Kidney (tissue), 14 donors: ENCODE results near the gene FIG4. TPM values are rescaled to one million over a fixed set of nuclear protein-coding genes. Genes with fewer than 3 reads are reported as not detected.

ENCODE experiments used
- DNase-seq, 5 donors: peaks; one replicate each; pipeline ENCODE4 v3.0.0-alpha.2; 2013 to 2020
- FAIRE-seq: peaks from 2 replicates; lab custom pipeline; 2012; peaks lifted over from hg19 to GRCh38; lab: Jason Lieb, UNC
- H3K27ac ChIP-seq, 2 donors: one replicate each; pipeline ENCODE4 v1.7.0; 2013; ENCODE audit warnings: low read depth in 2 of 2, low read length in 2 of 2, inconsistent platforms in 1 of 2
- H3K27me3 ChIP-seq: one replicate; pipeline ENCODE4 v1.7.1; 2013; ENCODE audit warnings: low read length, inconsistent platforms; ENCODE audit not compliant: control insufficient read depth, insufficient read depth
- H3K36me3 ChIP-seq, 3 donors: one replicate each; pipeline versions ENCODE4 v1.7.0 to v1.7.1; 2013; ENCODE audit warnings: low read length in 3 of 3, control low read depth in 1 of 3, inconsistent platforms in 1 of 3; ENCODE audit not compliant: insufficient read depth in 3 of 3, control insufficient read depth in 2 of 3
- H3K4me1 ChIP-seq, 3 donors: one replicate each; pipeline versions ENCODE4 v1.7.0 to v1.7.1; 2013; ENCODE audit warnings: low read length in 3 of 3, inconsistent platforms in 1 of 3, low read depth in 1 of 3; ENCODE audit not compliant: control insufficient read depth in 2 of 3, insufficient read depth in 2 of 3
- H3K4me3 ChIP-seq, 3 donors: one replicate each; pipeline versions ENCODE4 v1.7.0 to v1.8.1; 2013; ENCODE audit warnings: low read length in 3 of 3, control low read depth in 1 of 3, inconsistent platforms in 1 of 3
- H3K9ac ChIP-seq, 3 donors: one replicate each; pipeline versions ENCODE4 v1.7.0 to v1.7.1; 2013; ENCODE audit warnings: low read length in 3 of 3, control low read depth in 1 of 3, inconsistent platforms in 1 of 3
- H3K9me3 ChIP-seq, 3 donors: one replicate each; pipeline versions ENCODE4 v1.7.0 to v1.7.1; 2013; ENCODE audit warnings: low read length in 3 of 3, control low read depth in 1 of 3, inconsistent platforms in 1 of 3; ENCODE audit not compliant: control insufficient read depth in 2 of 3, insufficient read depth in 1 of 3
- intact Hi-C: fragments of 100-400 bp; cut with DNase I; formaldehyde crosslinking; loops from one replicate; pipeline ENCODE4 v1.11.1; 2022
- polyA plus RNA-seq: library from polyadenylated mRNA; stranded (reverse); fragments of 350-450 nt; fragmentation: Illumina TruSeq; extraction: RNeasy Lipid Tissue Mini Kit (QIAGEN cat#74804); gene quantifications from one replicate; pipeline ENCODE4 v1.2.3, GENCODE V29; 2014; ENCODE audit warnings: low read depth, low replicate concordance; ENCODE audit not compliant: insufficient read depth
- total RNA-seq: library from RNA; stranded (reverse); fragmentation: NEBNext Ultra II Directional; extraction: Animal tissue kit (Norgen Biotek cat#: 25700); gene quantifications from one replicate; pipeline ENCODE4 v1.2.1, GENCODE V29; 2021
- TF ChIP-seq, protein P1 (sequence below): IDR thresholded peaks from 3 replicates; pipeline ENCODE4 v1.5.1; 2012; ENCODE audit warnings: mild to moderate bottlenecking, moderate library complexity, borderline replicate concordance; ENCODE audit not compliant: insufficient read depth; ENCODE audit errors: extremely low read depth
- donor health status: control.
- donor health status: control.
- donor health status: control.
- donor health status: control.
- donor health status: control.
- donor health status: DM: yes; HTN: yes; CAD: no.
- donor health status: Normal renal cell carcinoma (clear cell type).

FIG4 gene
- total and polyA plus RNA-seq, 2 donors from 2014 or later, result 13.1 to 17.8 TPM

DNA sequence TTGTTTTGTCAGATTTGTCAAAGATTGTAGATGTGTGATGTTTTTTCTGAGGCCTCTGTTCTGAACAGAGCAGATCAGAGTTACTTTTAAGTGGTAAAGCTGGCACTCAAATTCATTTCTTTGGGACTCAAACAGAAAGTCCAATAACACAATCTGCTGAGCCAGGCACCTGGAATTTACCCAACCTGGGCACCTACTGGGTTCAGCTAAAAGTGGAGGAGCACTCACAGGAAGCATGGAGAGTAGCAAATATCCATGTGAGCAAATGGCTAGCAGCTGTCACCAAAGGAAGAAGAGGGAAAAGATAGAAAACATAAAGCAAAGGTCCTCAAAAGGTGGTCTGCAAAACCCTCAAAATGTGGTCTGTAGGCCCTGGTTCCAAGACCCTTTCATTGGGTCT is 116.8 kb downstream of the FIG4 start:
- FAIRE-seq (no peak), DNase-seq (no peak)
- H3K9me3 ChIP-seq, result no peaks in the 10 kb centered on the region
- H3K27ac ChIP-seq, result no peak overlapping the region
- H3K36me3 ChIP-seq, result no peaks in the 10 kb centered on the region
- H3K4me3 ChIP-seq, result no peak overlapping the region
- H3K9ac ChIP-seq, result no peak overlapping the region
- H3K27me3 ChIP-seq, result no peaks in the 10 kb centered on the region
- H3K4me1 ChIP-seq, result peaks cover 0 to 2% (median 0%) of the 10 kb centered on the region in 3 donors
- TF ChIP-seq, protein P1, sequence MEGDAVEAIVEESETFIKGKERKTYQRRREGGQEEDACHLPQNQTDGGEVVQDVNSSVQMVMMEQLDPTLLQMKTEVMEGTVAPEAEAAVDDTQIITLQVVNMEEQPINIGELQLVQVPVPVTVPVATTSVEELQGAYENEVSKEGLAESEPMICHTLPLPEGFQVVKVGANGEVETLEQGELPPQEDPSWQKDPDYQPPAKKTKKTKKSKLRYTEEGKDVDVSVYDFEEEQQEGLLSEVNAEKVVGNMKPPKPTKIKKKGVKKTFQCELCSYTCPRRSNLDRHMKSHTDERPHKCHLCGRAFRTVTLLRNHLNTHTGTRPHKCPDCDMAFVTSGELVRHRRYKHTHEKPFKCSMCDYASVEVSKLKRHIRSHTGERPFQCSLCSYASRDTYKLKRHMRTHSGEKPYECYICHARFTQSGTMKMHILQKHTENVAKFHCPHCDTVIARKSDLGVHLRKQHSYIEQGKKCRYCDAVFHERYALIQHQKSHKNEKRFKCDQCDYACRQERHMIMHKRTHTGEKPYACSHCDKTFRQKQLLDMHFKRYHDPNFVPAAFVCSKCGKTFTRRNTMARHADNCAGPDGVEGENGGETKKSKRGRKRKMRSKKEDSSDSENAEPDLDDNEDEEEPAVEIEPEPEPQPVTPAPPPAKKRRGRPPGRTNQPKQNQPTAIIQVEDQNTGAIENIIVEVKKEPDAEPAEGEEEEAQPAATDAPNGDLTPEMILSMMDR, result no peak
- intact Hi-C loops, result no loop called here

DNA sequence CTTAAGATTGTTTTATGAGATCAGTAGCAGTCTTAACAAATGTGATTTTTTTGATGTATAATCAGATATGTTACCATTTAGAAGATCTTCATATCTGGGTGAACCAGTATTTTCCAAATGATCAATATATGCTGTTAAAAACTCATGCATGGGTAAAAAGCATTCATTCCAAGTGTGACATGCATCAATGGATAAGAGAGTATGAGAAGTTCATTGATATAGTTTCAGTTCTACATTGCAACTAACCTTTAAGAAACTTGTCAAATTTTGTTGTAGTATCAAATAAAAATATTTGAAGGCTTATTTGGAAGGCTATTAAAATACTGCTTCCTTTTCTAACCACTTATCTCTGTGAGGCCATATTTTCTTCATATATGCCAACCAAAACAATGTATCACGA is 117.7 kb downstream of the FIG4 start:
- H3K27me3 ChIP-seq, result no peaks in the 10 kb centered on the region
- no peaks in the 10 kb centered on the region for H3K9me3 ChIP-seq
- H3K27ac ChIP-seq, result no peak overlapping the region
- H3K9ac ChIP-seq, result no peak overlapping the region
- TF ChIP-seq, protein P1, result no peak
- H3K36me3 ChIP-seq, result no peaks in the 10 kb centered on the region
- DNase-seq, result no peak
- no peak for FAIRE-seq
- H3K4me1 ChIP-seq, result peaks cover 0 to 2% (median 0%) of the 10 kb centered on the region in 3 donors
- no peak overlapping the region for H3K4me3 ChIP-seq
- intact Hi-C loops, result no loop called here

DNA sequence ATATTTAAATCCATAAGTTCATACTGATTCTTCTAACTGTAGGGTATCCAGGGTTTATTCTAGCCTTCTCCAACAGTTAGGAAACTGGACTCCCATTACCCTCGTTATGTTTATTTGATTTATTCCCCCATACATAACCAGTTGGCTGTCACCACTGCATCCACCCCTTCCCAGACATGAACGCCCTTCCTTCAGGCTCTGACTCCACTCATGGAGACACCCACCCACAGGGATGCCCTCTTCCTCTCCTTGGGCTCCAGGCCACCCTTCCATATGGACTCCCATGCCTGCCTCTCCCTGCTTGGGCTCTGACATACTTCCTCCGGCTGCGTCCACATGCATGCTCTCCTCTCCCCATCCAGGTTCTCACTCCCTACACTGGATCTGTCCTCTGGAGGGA is 124.0 kb downstream of the FIG4 start:
- FAIRE-seq (no peak), DNase-seq (no peak)
- Histone ChIP-seq H3K4me3 (no peak overlapping the region), H3K27ac (no peak overlapping the region), H3K36me3 (no peaks in the 10 kb centered on the region), H3K27me3 (no peaks in the 10 kb centered on the region), H3K4me1 (peaks cover 0 to 2% (median 0%) of the 10 kb centered on the region in 3 donors), H3K9ac (no peak overlapping the region), H3K9me3 (no peaks in the 10 kb centered on the region)
- intact Hi-C loops, result no loop called here
- TF ChIP-seq, protein P1, result no peak
